HFF-Myc (cell line): ENCODE data around the gene CLDN9.

Source experiments
- DNase-seq: peaks from one replicate; pipeline ENCODE4 v3.0.0-alpha.2; 2011; ENCODE audit warnings: low read depth; ENCODE audit errors: extremely low read depth
- H3K4me3 ChIP-seq: replicated peaks from 2 replicates; pipeline ENCODE4 v1.5.1; 2011; ENCODE audit warnings: low read depth, mild to moderate bottlenecking, control low read depth, low read length
- TF ChIP-seq, protein P1 (sequence below): IDR thresholded peaks from 2 replicates; pipeline ENCODE4 v1.5.1; 2012; ENCODE audit warnings: mild to moderate bottlenecking, low read depth, low read length, control low read depth; ENCODE audit errors: missing control alignments

CLDN9 gene

DNA sequence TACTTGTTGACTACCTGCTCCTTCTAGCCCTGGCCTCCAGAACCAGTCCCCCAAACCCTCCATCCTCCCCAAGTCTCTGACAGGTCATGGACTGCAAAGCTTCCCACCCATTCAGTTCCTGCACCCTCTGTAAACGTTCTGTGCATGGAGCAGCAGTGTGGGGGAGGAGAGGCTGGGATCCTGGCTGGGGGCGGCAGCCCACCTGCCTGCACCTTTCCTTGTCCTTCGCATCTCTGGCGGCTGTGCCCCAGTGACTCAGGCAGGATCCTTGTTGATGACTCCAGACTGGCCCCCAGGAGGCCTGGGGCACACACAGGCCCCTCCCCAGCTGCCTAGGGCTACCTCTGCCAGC, 30.8 kb upstream of the CLDN9 start:
- TF ChIP-seq, protein P1, sequence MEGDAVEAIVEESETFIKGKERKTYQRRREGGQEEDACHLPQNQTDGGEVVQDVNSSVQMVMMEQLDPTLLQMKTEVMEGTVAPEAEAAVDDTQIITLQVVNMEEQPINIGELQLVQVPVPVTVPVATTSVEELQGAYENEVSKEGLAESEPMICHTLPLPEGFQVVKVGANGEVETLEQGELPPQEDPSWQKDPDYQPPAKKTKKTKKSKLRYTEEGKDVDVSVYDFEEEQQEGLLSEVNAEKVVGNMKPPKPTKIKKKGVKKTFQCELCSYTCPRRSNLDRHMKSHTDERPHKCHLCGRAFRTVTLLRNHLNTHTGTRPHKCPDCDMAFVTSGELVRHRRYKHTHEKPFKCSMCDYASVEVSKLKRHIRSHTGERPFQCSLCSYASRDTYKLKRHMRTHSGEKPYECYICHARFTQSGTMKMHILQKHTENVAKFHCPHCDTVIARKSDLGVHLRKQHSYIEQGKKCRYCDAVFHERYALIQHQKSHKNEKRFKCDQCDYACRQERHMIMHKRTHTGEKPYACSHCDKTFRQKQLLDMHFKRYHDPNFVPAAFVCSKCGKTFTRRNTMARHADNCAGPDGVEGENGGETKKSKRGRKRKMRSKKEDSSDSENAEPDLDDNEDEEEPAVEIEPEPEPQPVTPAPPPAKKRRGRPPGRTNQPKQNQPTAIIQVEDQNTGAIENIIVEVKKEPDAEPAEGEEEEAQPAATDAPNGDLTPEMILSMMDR: no peak
- no peak for DNase-seq
- no peak overlapping the region for H3K4me3 ChIP-seq

DNA sequence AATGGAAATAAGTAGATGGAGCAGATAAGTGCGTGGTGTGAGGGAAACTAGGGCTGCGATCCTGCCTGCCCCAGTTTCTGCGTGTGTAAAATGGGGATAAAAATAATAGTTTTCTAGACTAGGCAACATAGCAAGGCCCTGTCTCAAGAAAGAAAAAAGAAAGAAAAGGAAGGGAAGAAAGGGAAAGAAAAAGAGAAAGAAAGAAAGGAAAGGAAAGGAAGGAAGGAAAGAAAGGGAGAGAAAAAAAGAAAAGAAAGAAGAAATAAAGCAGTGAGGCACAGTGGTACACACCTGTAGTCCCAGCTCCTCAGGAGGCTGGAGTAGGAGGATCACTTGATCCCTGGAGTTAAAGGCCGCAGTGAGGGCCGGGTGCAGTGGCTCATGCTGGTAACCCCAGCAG, 30.3 kb upstream of the CLDN9 start:
- no peak for DNase-seq
- TF ChIP-seq, protein P1: no peak

DNA sequence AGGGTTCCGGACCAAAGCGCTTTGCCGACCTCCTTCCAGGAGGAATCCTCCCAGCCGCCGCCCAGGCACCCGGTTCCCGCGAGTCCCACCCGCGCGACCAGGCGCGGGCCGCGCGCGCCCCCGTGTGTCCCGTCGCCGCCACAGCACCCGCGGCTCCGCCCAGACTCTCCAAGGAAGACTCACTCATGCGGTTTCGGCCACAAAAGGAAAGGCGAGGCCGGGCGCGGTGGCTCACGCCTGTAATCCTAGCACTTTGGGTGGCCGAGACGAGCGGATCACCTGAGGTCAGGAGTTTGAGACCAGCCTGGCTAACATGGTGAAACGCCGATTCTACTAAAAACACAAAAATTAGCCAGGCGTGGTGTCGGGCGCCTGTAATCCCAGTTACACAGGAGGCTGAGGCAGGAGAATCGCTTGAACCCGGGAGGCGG, 29.0 kb upstream of the CLDN9 start:
- TF ChIP-seq, protein P1: peak; percentile 72
- H3K4me3 ChIP-seq: no peak overlapping the region
- no peak for DNase-seq

More for the DNA sequence above, 30.3 kb upstream of the CLDN9 start:
- H3K4me3 ChIP-seq: no peak overlapping the region

GRCh38 chr16:2985462-2985861, 27.3 kb upstream of the CLDN9 start:
- TF ChIP-seq, protein P1: no peak
- H3K4me3 ChIP-seq: no peak overlapping the region
- no peak for DNase-seq

DNA sequence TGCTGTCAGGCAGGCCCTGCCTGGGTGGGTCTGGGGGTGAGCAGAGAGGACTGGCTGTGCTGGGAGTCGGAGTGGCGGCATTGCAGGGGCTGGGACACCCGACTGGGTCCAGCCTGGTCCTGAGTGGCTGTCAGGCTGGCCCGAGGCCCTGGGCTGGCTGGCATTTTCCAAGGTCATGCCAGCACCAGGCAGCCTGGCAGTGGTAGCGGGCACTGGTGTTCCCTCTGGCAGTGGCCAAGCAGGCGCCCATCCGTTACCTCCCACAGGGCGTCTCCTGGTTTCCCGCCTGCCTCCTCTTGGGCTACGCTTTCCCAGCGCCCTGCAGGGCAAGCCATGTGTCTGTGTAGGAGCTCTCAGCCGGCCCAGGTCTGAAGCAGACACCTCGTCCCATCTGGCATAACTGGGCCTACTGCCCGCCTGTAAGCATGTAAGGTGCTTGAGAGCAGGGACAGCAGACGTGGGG, 26.8 kb upstream of the CLDN9 start:
- TF ChIP-seq, protein P1: no peak
- H3K4me3 ChIP-seq: no peak overlapping the region
- DNase-seq: no peak

- no peak for DNase-seq
- no peak overlapping the region for H3K4me3 ChIP-seq
- TF ChIP-seq, protein P1: no peak
These were observed 26.0 kb upstream of the CLDN9 start for GRCh38 chr16:2986623-2987188.

DNA sequence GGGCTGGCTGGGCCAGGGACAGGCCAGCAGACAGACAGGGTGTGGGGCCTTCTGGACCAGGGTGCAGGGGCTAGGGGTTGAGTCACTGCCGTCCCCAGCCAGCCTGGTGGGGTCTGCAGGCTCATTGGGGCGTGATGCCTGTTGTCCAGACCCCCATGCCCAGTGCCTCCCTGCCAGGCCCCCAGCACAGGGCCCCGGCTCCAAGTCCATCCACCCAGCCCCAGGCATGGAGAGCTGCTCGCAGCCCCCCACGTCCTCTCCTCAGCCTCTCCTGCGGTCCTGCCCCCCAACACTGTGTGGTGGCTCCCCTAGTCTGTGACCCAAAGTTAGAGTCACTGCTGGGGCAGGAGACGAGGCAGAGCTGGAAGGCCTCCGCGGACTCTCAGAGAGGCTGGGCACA, 25.4 kb upstream of the CLDN9 start:
- TF ChIP-seq, protein P1: no peak
- DNase-seq: no peak
- no peak overlapping the region for H3K4me3 ChIP-seq
